HepG2 (cell line): ENCODE results near the gene COQ9. TPM values are rescaled to one million over a fixed set of nuclear protein-coding genes. Genes with fewer than 3 reads are reported as not detected.

Experiments used
- ASH2L ChIP-seq: fragments of 300-600, 200-600 bp; sonication (generic); IDR thresholded peaks from 2 replicates; pipeline ENCODE4 v1.7.0; 2017; ENCODE audit warnings: low read depth, mild to moderate bottlenecking, moderate library complexity, mixed read lengths, low read length; ENCODE audit not compliant: insufficient read length
- CBX1 ChIP-seq: IDR thresholded peaks from one replicate; pipeline ENCODE4 v1.6.1; 2016; ENCODE audit warnings: antibody characterized with exemption, low read depth
- CBX5 ChIP-seq: sonication (generic); formaldehyde crosslinking; IDR thresholded peaks from 2 replicates; pipeline ENCODE4 v1.4.0; 2020; ENCODE audit warnings: missing genetic modification reagents, borderline replicate concordance
- CREB1 ChIP-seq, 2 experiments: fragments of 450-650 bp in 1 of 2; IDR thresholded peaks; 2 replicates each; pipeline ENCODE4 v1.6.1; 2016 to 2017; ENCODE audit warnings: control low read depth in 1 of 2, mild to moderate bottlenecking in 1 of 2, missing compliant biosample characterization in 1 of 2, missing genetic modification characterization in 1 of 2
- DMAP1 ChIP-seq: IDR thresholded peaks from 2 replicates; pipeline ENCODE4 v1.6.1; 2016
- DZIP1 ChIP-seq: sonication (generic); formaldehyde crosslinking; IDR thresholded peaks from 2 replicates; pipeline ENCODE4 v1.5.0; 2020; ENCODE audit warnings: mild to moderate bottlenecking, missing genetic modification reagents
- FLYWCH1 ChIP-seq: sonication (generic); formaldehyde crosslinking; IDR thresholded peaks from 2 replicates; pipeline ENCODE4 v1.8.1; 2023; ENCODE audit warnings: mild to moderate bottlenecking, missing genetic modification reagents
- MAFF ChIP-seq: IDR thresholded peaks from 2 replicates; pipeline ENCODE4 v1.6.1; 2011; ENCODE audit warnings: low read depth, low read length, improper control_type of control experiment
- NFATC3 ChIP-seq: sonication (generic); formaldehyde crosslinking; IDR thresholded peaks from 2 replicates; pipeline ENCODE4 v1.5.1; 2020; ENCODE audit warnings: mild to moderate bottlenecking, missing genetic modification reagents
- NPAS2 ChIP-seq: sonication (generic); formaldehyde crosslinking; IDR thresholded peaks from 2 replicates; pipeline ENCODE4 v1.8.0; 2022; ENCODE audit warnings: mild to moderate bottlenecking, missing genetic modification reagents, borderline replicate concordance
- RFXANK ChIP-seq: IDR thresholded peaks from 2 replicates; pipeline ENCODE4 v1.6.1; 2016
- RNF2 ChIP-seq: fragments of 450-650 bp; conservative IDR thresholded peaks from 2 replicates; pipeline ENCODE4 v1.6.1; 2016; ENCODE audit warnings: low read depth
- SMAD1 ChIP-seq: sonication (generic); formaldehyde crosslinking; IDR thresholded peaks from 2 replicates; pipeline ENCODE4 v1.4.0; 2020; ENCODE audit warnings: missing genetic modification reagents, low read depth, mild to moderate bottlenecking, borderline replicate concordance
- TMF1 ChIP-seq: sonication (generic); formaldehyde crosslinking; IDR thresholded peaks from 2 replicates; pipeline ENCODE4 v1.8.1; 2022; ENCODE audit warnings: low read depth, missing genetic modification reagents
- ZFP36 ChIP-seq: fragments of 150-350 bp; IDR thresholded peaks from 2 replicates; pipeline ENCODE4 v1.6.1; 2018; ENCODE audit warnings: borderline replicate concordance, low read length, low read depth; ENCODE audit not compliant: partially characterized antibody
- ZNF180 ChIP-seq: sonication (generic); formaldehyde crosslinking; IDR thresholded peaks from 2 replicates; pipeline ENCODE4 v1.4.0; 2020; ENCODE audit warnings: low read depth, missing genetic modification reagents, borderline replicate concordance
- ZNF512 ChIP-seq: sonication (generic); formaldehyde crosslinking; IDR thresholded peaks from 2 replicates; pipeline ENCODE4 v1.4.0; 2020; ENCODE audit warnings: mild to moderate bottlenecking, missing genetic modification reagents
- ZNF530 ChIP-seq: sonication (generic); formaldehyde crosslinking; IDR thresholded peaks from 2 replicates; pipeline ENCODE4 v1.5.0; 2020; ENCODE audit warnings: low read depth, mild to moderate bottlenecking, missing genetic modification reagents
- ZNF652 ChIP-seq: IDR thresholded peaks from 2 replicates; pipeline ENCODE4 v1.6.1; 2016; ENCODE audit warnings: low read depth, borderline replicate concordance
- ZNF691 ChIP-seq: sonication (generic); formaldehyde crosslinking; IDR thresholded peaks from 2 replicates; pipeline ENCODE4 v1.4.0; 2020; ENCODE audit warnings: missing genetic modification reagents, low read depth, mild to moderate bottlenecking, borderline replicate concordance
- ZNF747 ChIP-seq: sonication (generic); formaldehyde crosslinking; IDR thresholded peaks from 2 replicates; pipeline ENCODE4 v1.8.1; 2023; ENCODE audit warnings: missing genetic modification reagents, mild to moderate bottlenecking, borderline replicate concordance
- polyA plus RNA-seq, 8 experiments: library from polyadenylated mRNA; depleted of rRNA in 3 of 8; stranded (reverse) in 7 of 8; unstranded in 1 of 8; fragments of >200 nt; fragmentation: Illumina TruSeq in 4 of 8; extraction: Trizol in 4 of 8; gene quantifications; 2 replicates each; pipeline versions ENCODE4 v1.2.1 to v1.2.3, GENCODE V29; 2011 to 2016; ENCODE audit warnings: low read depth in 4 of 8, missing spikeins in 1 of 8, mixed read lengths in 1 of 8; ENCODE audit not compliant: insufficient read depth in 1 of 8
- total RNA-seq, 5 experiments: library from RNA; depleted of rRNA; stranded (reverse); fragments of >200 nt; fragmentation: Illumina TruSeq; extraction: Trizol; gene quantifications; 2 replicates each; pipeline ENCODE4 v1.2.3, GENCODE V29; 2016; ENCODE audit warnings: low read depth in 1 of 5
- TF ChIP-seq, protein P1 (sequence below): sonication (generic); formaldehyde crosslinking; IDR thresholded peaks from 2 replicates; pipeline ENCODE4 v1.5.0; 2020; ENCODE audit warnings: mild to moderate bottlenecking, missing genetic modification reagents

Gene COQ9
- total and polyA plus RNA-seq, 2 of the 13 experiments (the other 11 are each of a cell fraction or from before 2014, with no cell fraction given), result 57.5 to 108 TPM

DNA sequence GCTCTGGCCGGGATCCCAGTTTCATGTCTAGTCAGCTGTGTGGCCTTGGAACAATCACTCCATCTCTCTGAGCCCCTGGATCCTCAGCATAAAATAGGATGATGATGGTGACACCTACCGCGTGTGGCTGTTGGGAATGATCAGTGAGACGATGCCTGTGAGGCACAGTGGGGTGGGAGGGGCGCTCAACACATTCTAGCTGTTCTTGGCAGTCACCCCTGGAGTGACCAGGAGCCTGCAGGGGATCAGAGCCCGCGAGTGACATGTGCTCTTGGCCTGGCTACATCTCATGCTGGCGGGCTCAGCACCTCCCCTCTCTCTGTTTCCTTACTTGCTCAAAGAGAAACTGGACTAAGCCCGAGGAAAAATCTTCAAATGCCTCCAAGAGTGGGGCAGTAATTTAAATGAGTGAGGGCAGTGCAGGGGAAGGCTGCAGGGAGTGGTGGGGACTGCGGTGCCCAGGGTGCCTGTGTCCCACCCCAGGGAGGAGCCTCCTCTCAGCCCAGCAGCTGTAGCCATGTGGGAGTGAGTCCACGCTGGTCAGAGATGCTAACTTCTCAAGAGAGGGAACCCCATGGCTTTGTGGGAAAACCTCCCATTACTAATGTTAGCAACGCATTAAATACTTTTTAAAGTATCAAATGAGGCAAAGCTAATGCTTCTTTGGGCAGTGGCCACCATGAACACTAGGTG lies 62.1 kb downstream of the COQ9 start (continued):
- TF ChIP-seq CBX5 (CRISPR knock-in tag) (no peak), CBX1 (no peak), NPAS2 (CRISPR knock-in tag) (no peak), ZNF530 (CRISPR knock-in tag) (no peak), ASH2L (no peak), RNF2 (no peak), ZNF691 (CRISPR knock-in tag) (no peak), ZNF180 (CRISPR knock-in tag) (peak; percentile 99; the same call in 1 of the 2 replicates), DZIP1 (CRISPR knock-in tag) (no peak), ZNF652 (CRISPR knock-in tag) (no peak), ZNF747 (CRISPR knock-in tag) (no peak), DMAP1 (CRISPR knock-in tag) (no peak), RFXANK (CRISPR knock-in tag) (no peak), CREB1 (IDR thresholded peaks at IDR 0.05) (no peak), CREB1 (CRISPR knock-in tag; IDR thresholded peaks at IDR 0.05) (no peak), ZFP36 (no peak), NFATC3 (CRISPR knock-in tag) (no peak), TMF1 (CRISPR knock-in tag) (no peak), MAFF (no peak), SMAD1 (CRISPR knock-in tag) (no peak), ZNF512 (CRISPR knock-in tag) (0 out of 2 replicates have a peak, but pooled peaks have one; percentile 36), FLYWCH1 (CRISPR knock-in tag) (no peak)
- TF ChIP-seq, protein P1, sequence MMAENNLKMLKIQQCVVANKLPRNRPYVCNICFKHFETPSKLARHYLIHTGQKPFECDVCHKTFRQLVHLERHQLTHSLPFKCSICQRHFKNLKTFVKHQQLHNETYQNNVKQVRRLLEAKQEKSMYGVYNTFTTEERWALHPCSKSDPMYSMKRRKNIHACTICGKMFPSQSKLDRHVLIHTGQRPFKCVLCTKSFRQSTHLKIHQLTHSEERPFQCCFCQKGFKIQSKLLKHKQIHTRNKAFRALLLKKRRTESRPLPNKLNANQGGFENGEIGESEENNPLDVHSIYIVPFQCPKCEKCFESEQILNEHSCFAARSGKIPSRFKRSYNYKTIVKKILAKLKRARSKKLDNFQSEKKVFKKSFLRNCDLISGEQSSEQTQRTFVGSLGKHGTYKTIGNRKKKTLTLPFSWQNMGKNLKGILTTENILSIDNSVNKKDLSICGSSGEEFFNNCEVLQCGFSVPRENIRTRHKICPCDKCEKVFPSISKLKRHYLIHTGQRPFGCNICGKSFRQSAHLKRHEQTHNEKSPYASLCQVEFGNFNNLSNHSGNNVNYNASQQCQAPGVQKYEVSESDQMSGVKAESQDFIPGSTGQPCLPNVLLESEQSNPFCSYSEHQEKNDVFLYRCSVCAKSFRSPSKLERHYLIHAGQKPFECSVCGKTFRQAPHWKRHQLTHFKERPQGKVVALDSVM (CRISPR knock-in tag), result no peak
